Fibroblast of skin of abdomen (primary cell): ENCODE measurements around the gene AGPAT4.
"Not testable (repeated sequence)": the region's sequence is repeated elsewhere in the genome, so short reads cannot be mapped to it uniquely, and the experiment has no call there.

Source experiments
- DNase-seq: peaks from one replicate; pipeline ENCODE4 v3.0.0-alpha.2; 2013

AGPAT4 gene

GRCh38 chr6:161226009-161226964 is 47.6 kb downstream of the AGPAT4 start:
- DNase-seq, result no peak

GRCh38 chr6:161225681-161226008 is 48.2 kb downstream of the AGPAT4 start:
- DNase-seq, result peak; percentile 24

GRCh38 chr6:161224951-161225680 is 48.7 kb downstream of the AGPAT4 start:
- DNase-seq, result not testable (repeated sequence)

- DNase-seq, result no peak
Observed at GRCh38 chr6:161223646-161224045, 50.2 kb downstream of the AGPAT4 start.

- DNase-seq, result no peak
Observed at GRCh38 chr6:161222706-161223234, 51.1 kb downstream of the AGPAT4 start.

GRCh38 chr6:161220346-161220745 is 53.5 kb downstream of the AGPAT4 start:
- DNase-seq, result no peak

- DNase-seq, result no peak
Observed at GRCh38 chr6:161219680-161220079, 54.2 kb downstream of the AGPAT4 start.

- DNase-seq, result no peak
Observed at GRCh38 chr6:161218222-161218621, 55.6 kb downstream of the AGPAT4 start.

GRCh38 chr6:161217628-161218027 is 56.2 kb downstream of the AGPAT4 start:
- DNase-seq, result no peak

GRCh38 chr6:161216616-161217205 is 57.1 kb downstream of the AGPAT4 start:
- DNase-seq, result no peak

- no peak for DNase-seq
Observed at GRCh38 chr6:161215876-161216615, 57.8 kb downstream of the AGPAT4 start.

GRCh38 chr6:161215193-161215592 is 58.7 kb downstream of the AGPAT4 start:
- peak; percentile 95 for DNase-seq

GRCh38 chr6:161214722-161215121 is 59.1 kb downstream of the AGPAT4 start:
- no peak for DNase-seq

GRCh38 chr6:161212902-161213301 is 61.0 kb downstream of the AGPAT4 start:
- DNase-seq, result no peak

GRCh38 chr6:161211380-161212035 is 62.4 kb downstream of the AGPAT4 start:
- DNase-seq, result no peak

GRCh38 chr6:161210857-161211256 is 63.0 kb downstream of the AGPAT4 start:
- no peak for DNase-seq

GRCh38 chr6:161207200-161207599 is 66.7 kb downstream of the AGPAT4 start:
- DNase-seq, result no peak

GRCh38 chr6:161204866-161205557 is 68.8 kb downstream of the AGPAT4 start:
- DNase-seq, result no peak

- no peak for DNase-seq
Observed at GRCh38 chr6:161200610-161201370, 73.1 kb downstream of the AGPAT4 start.

- no peak for DNase-seq
Observed at GRCh38 chr6:161199850-161200249, 74.0 kb downstream of the AGPAT4 start.
